Measurements from ENCODE around the gene GNPAT.

GRCh38 chr1:231226156-231226555 lies 14.9 kb upstream of the GNPAT start:
- no peak for TF ChIP-seq CTCF (conservative IDR thresholded peaks at IDR 0.05; ENCODE audit: low read depth, low read length)
- TF ChIP-seq POLR2A (IDR thresholded peaks at IDR 0.05; ENCODE audit: low read depth, low read length): no peak
- TF ChIP-seq CEBPB (IDR thresholded peaks at IDR 0.05; ENCODE audit: low read depth, low read length): no peak
- TF ChIP-seq USF2 (IDR thresholded peaks at IDR 0.05; ENCODE audit: low read depth, low read length): no peak
- no peak for TF ChIP-seq FOS (IDR thresholded peaks at IDR 0.05; ENCODE audit: low read depth, low read length)
- no peak for TF ChIP-seq MXI1 (IDR thresholded peaks at IDR 0.05; ENCODE audit: borderline replicate concordance, low read depth, low read length)
- no peak for TF ChIP-seq SMC3 (IDR thresholded peaks at IDR 0.05; ENCODE audit: low read depth, low read length)
- no peak for TF ChIP-seq RAD21 (IDR thresholded peaks at IDR 0.05; ENCODE audit: low read length)
- TF ChIP-seq RFX5 (IDR thresholded peaks at IDR 0.05; ENCODE audit: low read depth, low read length): no peak
- TF ChIP-seq RCOR1 (IDR thresholded peaks at IDR 0.05; ENCODE audit: insufficient replicate concordance, low read length): no peak
- TF ChIP-seq BHLHE40 (IDR thresholded peaks at IDR 0.05; ENCODE audit: low read depth, low read length): no peak
